B cell (primary cell): ENCODE data around the gene FBP1. TPM values are rescaled to one million over a fixed set of nuclear protein-coding genes. Genes with fewer than 3 reads are reported as not detected.

ENCODE experiments used
- ATAC-seq: fragments of 200-7000 bp; cut with Tn5 transposase; one replicate; pipeline ENCODE4 v1.10.0; 2021; ENCODE audit warnings: low read depth, mild to moderate bottlenecking, moderate number of reproducible peaks, moderate library complexity
- CTCF ChIA-PET: fragments of 350-600 bp; sonication (Branson Sonifier 250); formaldehyde crosslinking; loops from one replicate; lab custom pipeline; 2021; ENCODE audit warnings: antibody characterized with exemption, inconsistent platforms; lab: Charles Lee
- POLR2A ChIA-PET: fragments of 350-600 bp; sonication (Branson Sonifier 250); formaldehyde crosslinking; loops from one replicate; lab custom pipeline; 2021; ENCODE audit warnings: antibody characterized with exemption; lab: Charles Lee
- DNase-seq: peaks from one replicate; pipeline ENCODE4 v3.0.0; 2013
- H2AFZ ChIP-seq: 2 replicates; pipeline ENCODE4 v1.6.1; 2012; ENCODE audit warnings: mild to moderate bottlenecking, low read depth, low read length; ENCODE audit not compliant: insufficient read depth, poor library complexity, severe bottlenecking
- H3K27ac ChIP-seq, 2 donors: 1 replicate in 1 of 2; 2 replicates in 1 of 2; pipeline ENCODE4 v1.5.1; 2012 to 2013; ENCODE audit warnings: low read length in 2 of 2, mild to moderate bottlenecking in 2 of 2, moderate library complexity in 1 of 2
- H3K27me3 ChIP-seq, 4 experiments: fragments of 200-600 bp in 1 of 4; sonication (generic) in 1 of 4; replicated peaks in 1 of 4; 1 replicate in 2 of 4; 2 replicates in 2 of 4; pipeline versions ENCODE4 v1.6.1 to v1.7.0; 2013 to 2016; ENCODE audit warnings: low read length in 3 of 4, mild to moderate bottlenecking in 2 of 4, mixed read lengths in 1 of 4, moderate library complexity in 1 of 4; ENCODE audit not compliant: insufficient read depth in 4 of 4, control insufficient read depth in 3 of 4; ENCODE audit errors: control extremely low read depth in 1 of 4
- H3K36me3 ChIP-seq, 2 experiments: replicated peaks in 1 of 2; 1 replicate in 1 of 2; 2 replicates in 1 of 2; pipeline versions ENCODE4 v1.6.1 to v1.7.1; 2013; ENCODE audit warnings: low read length in 1 of 2; ENCODE audit not compliant: insufficient read depth in 2 of 2, control insufficient read depth in 1 of 2; ENCODE audit errors: control extremely low read depth in 1 of 2, extremely low read depth in 1 of 2
- H3K4me1 ChIP-seq, 2 donors: fragments of 200-600 bp in 1 of 2; sonication (generic) in 1 of 2; 1 replicate in 1 of 2; 2 replicates in 1 of 2; pipeline versions ENCODE4 v1.5.1 to v1.6.1; 2013 to 2017; ENCODE audit warnings: low read length in 2 of 2; ENCODE audit not compliant: control insufficient read depth in 2 of 2, insufficient read depth in 2 of 2
- H3K4me2 ChIP-seq: replicated peaks from 2 replicates; pipeline ENCODE3; 2012; ENCODE audit warnings: mild to moderate bottlenecking, low read depth, low read length; ENCODE audit not compliant: poor library complexity, severe bottlenecking
- H3K4me3 ChIP-seq, 5 experiments: fragments of 200-600 bp in 1 of 5; sonication (generic) in 1 of 5; 1 replicate in 3 of 5; 2 replicates in 2 of 5; pipeline versions ENCODE4 v1.5.1 to v1.7.0; 2011 to 2016; ENCODE audit warnings: low read length in 4 of 5, mild to moderate bottlenecking in 4 of 5, low read depth in 2 of 5, control low read depth in 1 of 5, moderate library complexity in 1 of 5; ENCODE audit not compliant: insufficient read depth in 1 of 5; ENCODE audit errors: control extremely low read depth in 1 of 5, extremely low read depth in 1 of 5
- H3K79me2 ChIP-seq: fragments of 200-600 bp; sonication (generic); one replicate; pipeline ENCODE4 v1.6.0; 2016; ENCODE audit warnings: low read length; ENCODE audit not compliant: control insufficient read depth, insufficient read depth
- H3K9ac ChIP-seq: fragments of 200-600 bp; sonication (generic); 2 replicates; pipeline ENCODE4 v1.6.1; 2017; ENCODE audit warnings: mild to moderate bottlenecking, low read length, moderate library complexity
- H3K9me3 ChIP-seq, 3 donors: one replicate each; pipeline versions ENCODE4 v1.6.1 to v1.7.1; 2013; ENCODE audit warnings: low read length in 2 of 3; ENCODE audit not compliant: control insufficient read depth in 2 of 3, insufficient read depth in 1 of 3; ENCODE audit errors: control extremely low read depth in 1 of 3
- H4K20me1 ChIP-seq: 2 replicates; pipeline ENCODE4 v1.6.0; 2012; ENCODE audit warnings: mild to moderate bottlenecking, low read length; ENCODE audit not compliant: insufficient read depth, control insufficient read depth, poor library complexity, severe bottlenecking
- H3K27ac Mint-ChIP-seq: one replicate; pipeline ENCODE4 v1.8.0; 2021; ENCODE audit warnings: mixed read lengths
- H3K27me3 Mint-ChIP-seq: one replicate; pipeline ENCODE4 v1.8.0; 2021; ENCODE audit warnings: mixed read lengths
- H3K4me1 Mint-ChIP-seq: one replicate; pipeline ENCODE4 v1.8.0; 2021; ENCODE audit warnings: mixed read lengths
- H3K4me3 Mint-ChIP-seq: one replicate; pipeline ENCODE4 v1.8.0; 2021; ENCODE audit warnings: mixed read lengths
- H3K9me3 Mint-ChIP-seq: one replicate; pipeline ENCODE4 v1.8.0; 2022; ENCODE audit warnings: mixed read lengths; ENCODE audit not compliant: insufficient read depth
- CTCF ChIP-seq: fragments of 200-600 bp; IDR thresholded peaks from one replicate; pipeline ENCODE4 v1.8.0; 2022; ENCODE audit warnings: antibody characterized with exemption, mild to moderate bottlenecking
- EZH2 ChIP-seq: IDR thresholded peaks from 2 replicates; pipeline ENCODE4 v1.6.1; 2012; ENCODE audit warnings: borderline replicate concordance, low read depth, mild to moderate bottlenecking, moderate library complexity, low read length; ENCODE audit not compliant: insufficient read depth, poor library complexity, severe bottlenecking
- WGBS: methylation state at CpG from one replicate; pipeline ENCODE4 v1.1.5; 2013; ENCODE audit warnings: missing lambda C conversion rate; ENCODE audit not compliant: insufficient coverage; 5-methylcytosine and 5-hydroxymethylcytosine counted together
- intact Hi-C: fragments of 100-400 bp; cut with micrococcal nuclease; formaldehyde crosslinking; loops from one replicate; pipeline ENCODE4 v1.10.0; 2022
- polyA plus RNA-seq: library from polyadenylated mRNA; depleted of rRNA; stranded (reverse); fragments of >200 nt; gene quantifications from 2 replicates; pipeline ENCODE4 v1.2.3, GENCODE V29; 2012
- total RNA-seq, 2 donors: library from RNA; stranded (reverse); fragments of 120-200 nt in 1 of 2; gene quantifications; 1 replicate in 1 of 2; 2 replicates in 1 of 2; pipeline versions ENCODE4 v1.2.3 to v1.2.4, GENCODE V29; 2013 to 2022

FBP1 gene
- total and polyA plus RNA-seq, 2 donors (not counting 1 experiment from before 2014, with no cell fraction given): 2.8 TPM

GRCh38 chr9:94606646-94607422 is 32.5 kb downstream of the FBP1 start:
- intact Hi-C loops: no loop called here
- ATAC-seq: no peak
- Mint-ChIP-seq H3K27ac (no peak overlapping the region), H3K27me3 (peaks cover 47% of the 10 kb centered on the region), H3K4me1 (peaks cover 5% of the 10 kb centered on the region), H3K4me3 (no peak overlapping the region), H3K9me3 (no peaks in the 10 kb centered on the region)
- DNase-seq: no peak
- Histone ChIP-seq H3K27me3 (peaks cover 0 to 10% (median 2%) of the 10 kb centered on the region in 4 experiments), H3K27ac (no peak overlapping the region), H3K4me1 (peaks cover 0 to 4% of the 10 kb centered on the region in 2 donors), H3K4me2 (no peak overlapping the region), H3K4me3 (no peak overlapping the region), H4K20me1 (no peaks in the 10 kb centered on the region), H3K9me3 (no peaks in the 10 kb centered on the region), H3K9ac (no peak overlapping the region), H3K36me3 (no peaks in the 10 kb centered on the region), H2AFZ (no peak overlapping the region), H3K79me2 (no peaks in the 10 kb centered on the region)
- no peak for TF ChIP-seq CTCF
- TF ChIP-seq EZH2: no peak
- 95% methylated on average over 18 of the region's 24 CpGs for WGBS
- POLR2A ChIA-PET: no interaction called here
- CTCF ChIA-PET: no interaction called here
